Stimulated activated CD4-positive, alpha-beta T cell treated with anti-CD3 and anti-CD28 coated beads, TNF-alpha, amount 100 ng/mL, for 24 hours (primary cell): ENCODE measurements around the gene PPCDC.

Source experiments
- DNase-seq, 3 experiments: peaks; one replicate each; pipeline ENCODE4 v3.0.0-alpha.2; 2020; ENCODE audit warnings: low read depth in 3 of 3

PPCDC gene

GRCh38 chr15:75043509-75044257, 20.3 kb downstream of the PPCDC start:
- no peak for DNase-seq

- DNase-seq = no peak
Measured at GRCh38 chr15:75044258-75044878, 21.0 kb downstream of the PPCDC start.

GRCh38 chr15:75045332-75046015, 22.1 kb downstream of the PPCDC start:
- DNase-seq = no peak

GRCh38 chr15:75048394-75048793, 25.0 kb downstream of the PPCDC start:
- no peak for DNase-seq

GRCh38 chr15:75049392-75049791, 26.0 kb downstream of the PPCDC start:
- no peak for DNase-seq

GRCh38 chr15:75050283-75050682, 26.9 kb downstream of the PPCDC start:
- no peak for DNase-seq

- DNase-seq = no peak
Measured at GRCh38 chr15:75051191-75051608, 27.8 kb downstream of the PPCDC start.

GRCh38 chr15:75051711-75052110, 28.3 kb downstream of the PPCDC start:
- no peak for DNase-seq

GRCh38 chr15:75052972-75053747, 29.8 kb downstream of the PPCDC start:
- no peak for DNase-seq

GRCh38 chr15:75053748-75054125, 30.3 kb downstream of the PPCDC start:
- no peak for DNase-seq

- no peak for DNase-seq
Measured at GRCh38 chr15:75054172-75054897, 30.9 kb downstream of the PPCDC start.

GRCh38 chr15:75056036-75056435, 32.6 kb downstream of the PPCDC start:
- DNase-seq = no peak

- DNase-seq = no peak
Measured at GRCh38 chr15:75058127-75058905, 34.9 kb downstream of the PPCDC start.

- DNase-seq = no peak
Measured at GRCh38 chr15:75059607-75060006, 36.2 kb downstream of the PPCDC start.

- no peak for DNase-seq
Measured at GRCh38 chr15:75061272-75061671, 37.9 kb downstream of the PPCDC start.

- no peak for DNase-seq
Measured at GRCh38 chr15:75062706-75063105, 39.3 kb downstream of the PPCDC start.

GRCh38 chr15:75063338-75063737, 39.9 kb downstream of the PPCDC start:
- no peak for DNase-seq

GRCh38 chr15:75063889-75064288, 40.5 kb downstream of the PPCDC start:
- no peak for DNase-seq

- no peak for DNase-seq
Measured at GRCh38 chr15:75064846-75065245, 41.5 kb downstream of the PPCDC start.

GRCh38 chr15:75065467-75065850, 42.1 kb downstream of the PPCDC start:
- DNase-seq = no peak
